Measurements from ENCODE around the gene CENPS.
"Not testable (repeated sequence)": the region's sequence is repeated elsewhere in the genome, so short reads cannot be mapped to it uniquely, and the experiment has no call there.

Gene CENPS

GRCh38 chr1:10421637-10422036, 8.6 kb upstream of the CENPS start:
- no peak for DNase-seq

- DNase-seq, result no peak
These were observed 6.2 kb upstream of the CENPS start for GRCh38 chr1:10424034-10424433.

GRCh38 chr1:10424651-10425050, 5.6 kb upstream of the CENPS start:
- DNase-seq, result no peak

DNA sequence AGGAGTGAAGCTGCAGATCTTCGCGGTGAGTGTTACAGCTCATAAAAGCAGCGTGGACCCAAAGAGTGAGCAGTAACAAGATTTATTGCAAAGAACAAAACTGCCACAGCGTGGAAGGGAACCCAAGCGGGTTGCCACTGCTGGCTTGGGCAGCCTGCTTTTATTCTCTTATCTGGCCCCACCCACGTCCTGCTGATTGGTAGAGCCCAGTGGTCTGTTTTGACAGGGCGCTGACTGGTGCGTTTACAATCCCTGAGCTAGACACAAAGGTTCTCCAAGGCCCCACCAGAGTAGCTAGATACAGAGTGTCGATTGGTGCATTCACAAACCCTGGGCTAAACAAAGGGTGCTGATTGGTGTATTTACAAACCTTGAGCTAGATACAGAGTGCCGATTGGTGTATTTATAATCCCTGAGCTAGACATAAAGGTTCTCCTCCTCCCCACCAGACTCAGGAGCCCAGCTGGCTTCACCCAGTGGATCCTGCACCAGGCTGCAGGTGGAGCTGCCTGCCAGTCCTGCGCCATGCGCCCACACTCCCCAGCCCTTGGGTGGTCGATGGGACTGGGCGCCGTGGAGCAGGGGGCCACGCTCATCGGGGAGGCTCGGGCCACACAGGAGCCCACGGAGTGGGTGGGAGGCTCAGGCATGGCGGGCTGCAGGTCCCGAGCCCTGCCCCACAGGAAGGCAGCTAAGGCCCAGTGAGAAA, 4.3 kb upstream of the CENPS start:
- DNase-seq, result not testable (repeated sequence)

DNA sequence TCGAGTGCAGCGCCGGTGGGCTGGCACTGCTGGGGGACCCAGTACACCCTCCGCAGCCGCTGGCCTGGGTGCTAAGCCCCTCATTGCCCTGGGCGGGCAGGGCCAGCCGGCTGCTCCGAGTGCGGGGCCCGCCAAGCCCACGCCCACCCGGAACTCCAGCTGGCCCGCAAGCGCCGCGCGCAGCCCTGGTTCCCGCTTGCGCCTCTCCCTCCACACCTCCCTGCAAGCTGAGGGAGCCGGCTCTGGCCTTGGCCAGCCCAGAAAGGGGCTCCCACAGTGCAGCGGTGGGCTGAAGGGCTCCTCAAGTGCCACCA, 3.7 kb upstream of the CENPS start:
- not testable (repeated sequence) for DNase-seq

- no peak for DNase-seq
These were observed 1.2 kb upstream of the CENPS start for GRCh38 chr1:10428984-10429383.

DNA sequence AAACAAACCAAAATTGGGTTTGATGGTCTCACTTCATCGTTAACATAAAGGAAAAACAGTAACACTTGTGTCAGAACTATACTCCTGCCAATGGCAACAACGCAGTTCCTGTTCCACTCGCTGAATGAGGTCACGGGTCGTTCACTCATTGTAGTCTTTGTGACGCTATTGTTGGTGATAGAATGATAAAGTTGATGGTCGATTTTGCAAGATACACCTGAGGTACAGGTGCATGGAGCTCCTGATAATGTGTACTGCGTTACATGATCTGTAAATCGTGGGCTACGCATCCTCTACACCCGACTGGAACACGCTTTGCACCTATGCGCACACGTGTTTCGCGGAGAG, 391 bp upstream of the CENPS start:
- DNase-seq, result peak; percentile 33

DNA sequence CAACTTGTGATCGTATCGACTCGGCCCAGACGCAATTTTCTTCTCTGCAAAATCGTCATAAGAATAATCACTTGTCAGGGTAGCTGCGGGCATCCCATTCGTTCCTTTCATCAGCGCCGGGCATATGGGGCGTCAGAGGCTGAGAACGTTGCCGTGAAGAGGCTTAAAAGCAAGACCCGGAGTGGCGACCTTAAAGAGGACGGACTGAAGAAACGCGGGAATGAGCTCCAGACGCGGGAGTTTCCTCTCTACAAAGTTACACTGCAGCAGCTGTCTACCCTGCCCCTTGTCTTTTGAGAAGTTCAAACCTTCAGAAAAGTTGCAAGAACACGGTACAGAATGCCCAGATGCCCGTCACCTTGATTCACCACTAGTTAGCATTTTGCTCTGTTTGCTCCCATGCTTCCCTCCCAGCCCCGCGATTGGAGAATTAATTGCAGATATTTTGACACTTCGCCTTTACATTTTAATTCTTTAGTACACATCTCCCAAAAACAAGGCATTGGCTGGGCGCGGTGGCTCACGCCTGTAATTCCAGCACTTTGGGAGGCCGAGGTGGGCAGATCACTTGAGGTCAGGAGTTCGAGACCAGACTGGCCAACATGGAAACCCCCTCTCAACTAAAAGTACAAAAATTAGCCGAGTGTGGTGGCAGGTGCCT, 967 bp downstream of the CENPS start:
- DNase-seq, result peak; percentile 17

GRCh38 chr1:10432910-10433700, 2.9 kb downstream of the CENPS start:
- DNase-seq, result no peak

GRCh38 chr1:10433790-10434189, 3.6 kb downstream of the CENPS start:
- DNase-seq, result no peak

DNA sequence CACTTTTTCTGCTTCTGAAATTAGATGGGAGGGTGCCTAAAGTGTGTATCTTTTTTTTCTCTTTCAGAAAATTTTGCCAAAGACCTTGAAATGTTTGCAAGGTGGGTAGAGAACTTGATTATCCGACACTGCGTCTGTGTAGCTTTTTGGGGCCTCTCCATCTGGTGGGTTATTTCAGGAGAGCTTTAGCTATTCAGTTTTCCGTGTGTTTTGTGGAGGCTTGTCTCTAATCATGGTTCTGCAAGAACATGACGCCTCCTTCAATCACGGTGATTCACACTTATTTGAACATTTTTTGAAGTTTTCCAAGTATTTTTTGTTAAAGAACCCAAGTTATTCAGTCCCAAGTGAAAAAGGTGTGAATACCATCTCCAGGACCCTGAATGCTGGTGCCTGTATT, 4.4 kb downstream of the CENPS start:
- no peak for DNase-seq

DNA sequence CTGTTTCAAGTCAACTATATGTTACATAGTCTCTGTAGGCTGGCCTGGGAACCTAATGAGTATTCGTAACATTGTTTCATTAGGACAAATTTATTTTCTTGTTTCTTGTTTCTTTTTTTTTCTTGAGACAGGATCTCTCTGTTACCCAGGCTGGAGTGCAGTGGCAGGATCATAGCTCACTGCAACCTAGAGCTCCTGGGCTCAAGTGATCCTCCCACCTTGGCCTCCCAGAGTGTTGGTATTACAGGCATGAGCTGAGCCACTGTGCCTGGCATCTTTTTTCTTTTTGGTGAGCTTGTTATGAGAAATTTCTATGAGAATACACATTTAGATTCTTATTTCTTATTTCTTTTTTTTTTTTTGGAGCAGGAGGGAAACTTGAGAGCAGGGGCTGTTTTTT, 6.8 kb downstream of the CENPS start:
- DNase-seq, result no peak

- no peak for DNase-seq
These were observed 8.5 kb downstream of the CENPS start for GRCh38 chr1:10438677-10439163.

- no peak for DNase-seq
These were observed 10.1 kb downstream of the CENPS start for GRCh38 chr1:10440305-10440704.

GRCh38 chr1:10440794-10441193, 10.6 kb downstream of the CENPS start:
- no peak for DNase-seq

DNA sequence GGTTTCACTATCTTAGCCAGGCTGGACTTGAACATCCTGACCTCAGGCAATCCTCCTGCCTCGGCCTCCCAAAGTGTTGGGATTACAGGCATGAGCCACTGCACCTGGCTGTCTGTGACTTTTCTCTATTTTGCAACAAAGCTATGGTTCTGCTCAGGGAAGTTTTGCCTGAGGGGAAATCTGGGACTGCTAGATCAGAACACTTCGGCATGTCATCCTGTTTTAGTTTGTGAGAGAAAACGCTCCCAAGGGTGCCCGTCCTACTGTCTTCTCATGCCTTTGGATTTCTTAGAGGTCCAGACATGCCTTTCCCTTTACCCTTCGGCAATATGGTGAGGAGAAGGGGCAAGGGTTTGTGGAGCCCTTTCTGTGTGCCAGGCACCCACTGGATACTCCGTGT, 14.0 kb downstream of the CENPS start:
- no peak for DNase-seq

DNA sequence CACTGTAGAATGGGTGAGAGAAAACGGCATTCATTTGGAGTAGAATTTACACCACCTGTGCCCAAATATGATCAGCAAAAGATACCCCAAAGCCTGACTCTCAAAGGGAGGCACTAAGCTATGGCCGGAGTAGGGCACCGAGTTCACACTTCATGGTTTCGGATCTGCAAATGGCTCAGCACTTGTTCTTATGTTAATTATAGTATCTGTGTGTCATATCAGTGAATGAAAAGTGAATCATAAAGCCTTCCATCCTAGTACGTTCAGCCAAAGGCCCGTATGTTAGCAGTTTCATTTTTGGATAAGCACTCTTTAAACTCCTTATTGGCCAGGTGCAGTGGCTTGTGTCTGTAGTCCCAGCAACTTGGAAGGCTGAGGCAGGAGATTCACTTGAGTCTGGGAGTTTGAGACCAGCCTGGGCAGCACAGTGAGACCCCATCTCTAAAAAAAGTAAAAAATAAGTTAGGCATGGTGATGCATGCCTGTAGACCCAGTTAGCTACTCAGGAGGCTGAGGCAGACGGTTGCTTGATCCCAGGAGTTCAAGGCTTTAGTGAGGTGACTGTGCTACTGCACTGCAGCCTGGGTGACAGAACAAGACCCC, 14.7 kb downstream of the CENPS start:
- peak; percentile 11 for DNase-seq

GRCh38 chr1:10446790-10447422, 16.7 kb downstream of the CENPS start:
- DNase-seq, result no peak

- DNase-seq, result no peak
These were observed 19.5 kb downstream of the CENPS start, which contains the start of gene CORT for GRCh38 chr1:10449751-10450150. TSS of gene CORT (plus strand) at chr1:10450031. CDS start at chr1:10450224, 193 bp downstream.

- DNase-seq, result no peak
These were observed 20.1 kb downstream of the CENPS start for GRCh38 chr1:10450156-10450814.

DNA sequence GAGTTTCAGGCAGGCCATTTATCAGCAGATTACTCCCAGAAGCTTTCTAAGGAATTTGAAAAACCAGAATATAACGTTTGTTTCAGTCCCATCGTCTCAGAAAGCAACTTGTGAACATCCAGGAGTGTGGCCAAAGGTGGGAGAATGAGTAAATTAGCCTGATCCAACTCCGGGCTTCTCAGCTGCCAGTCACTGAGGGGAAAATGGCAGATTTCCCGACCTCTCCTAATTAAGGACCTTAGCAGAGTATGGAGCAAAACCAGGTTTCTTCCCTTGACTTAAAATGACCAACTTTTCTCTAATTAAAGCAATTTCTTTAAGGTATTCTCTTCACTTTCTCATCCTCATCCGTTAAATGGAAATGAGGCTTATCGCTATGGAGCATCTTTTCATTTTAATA, 20.6 kb downstream of the CENPS start:
- no peak for DNase-seq

DNA sequence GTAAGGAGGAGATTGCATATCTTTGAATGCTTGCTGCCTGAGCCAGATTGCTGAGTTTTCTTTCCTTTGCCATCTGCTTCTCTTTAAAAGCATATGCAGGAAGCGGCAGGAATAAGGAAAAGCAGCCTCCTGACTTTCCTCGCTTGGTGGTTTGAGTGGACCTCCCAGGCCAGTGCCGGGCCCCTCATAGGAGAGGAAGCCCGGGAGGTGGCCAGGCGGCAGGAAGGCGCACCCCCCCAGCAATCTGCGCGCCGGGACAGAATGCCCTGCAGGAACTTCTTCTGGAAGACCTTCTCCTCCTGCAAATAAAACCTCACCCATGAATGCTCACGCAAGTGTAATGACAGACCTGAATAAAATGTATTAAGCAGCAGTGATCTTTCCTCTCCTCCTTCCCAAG, 21.1 kb downstream of the CENPS start:
- DNase-seq, result no peak

DNA sequence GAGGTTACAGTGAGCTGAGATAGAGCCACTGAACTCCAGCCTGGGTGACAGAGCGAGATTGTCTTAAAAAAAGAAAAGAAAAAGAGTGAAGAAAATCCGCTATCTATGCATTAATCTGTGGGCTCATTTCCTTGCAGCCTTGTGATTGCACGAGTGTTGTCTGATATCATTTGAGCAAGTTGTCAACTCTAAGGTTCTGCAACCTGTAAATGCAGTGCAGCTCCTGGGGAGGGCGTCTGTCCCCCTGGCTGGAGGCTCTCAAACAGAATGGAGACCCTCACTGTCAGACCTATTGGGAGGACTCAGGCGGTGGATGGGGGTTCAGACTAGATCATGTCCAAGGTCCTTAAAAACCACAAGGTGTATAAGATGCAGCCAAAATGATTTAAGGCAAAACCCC, 25.8 kb downstream of the CENPS start:
- DNase-seq, result no peak

All from stimulated activated CD4-positive, alpha-beta T cell treated with anti-CD3 and anti-CD28 coated beads, Interleukin-1b, Interleukin-23, amount 100 ng/mL, for 48 hours (primary cell).